Type B pancreatic cell (in vitro differentiated cells): Measurements from ENCODE around the gene PROSER2. TPM values are rescaled to one million over a fixed set of nuclear protein-coding genes. Genes with fewer than 3 reads are reported as not detected.

Experiments used
- DNase-seq: peaks from one replicate; pipeline ENCODE4 v3.0.0; 2021; ENCODE audit warnings: mixed read lengths; ENCODE audit not compliant: unreplicated experiment; ENCODE audit errors: extremely low spot score
- H3K27ac Mint-ChIP-seq: 2 replicates; pipeline ENCODE4 v1.8.0; 2021; ENCODE audit warnings: mild to moderate bottlenecking, mixed read lengths
- H3K27me3 Mint-ChIP-seq: 2 replicates; pipeline ENCODE4 v1.8.0; 2021; ENCODE audit warnings: mixed read lengths
- H3K36me3 Mint-ChIP-seq: 2 replicates; pipeline ENCODE4 v1.8.0; 2021; ENCODE audit warnings: mixed read lengths
- H3K4me1 Mint-ChIP-seq: one replicate; pipeline ENCODE4 v1.8.0; 2021; ENCODE audit warnings: mixed read lengths; ENCODE audit not compliant: unreplicated experiment
- H3K4me3 Mint-ChIP-seq: 2 replicates; pipeline ENCODE4 v1.8.0; 2021; ENCODE audit warnings: mild to moderate bottlenecking, mixed read lengths
- H3K9me3 Mint-ChIP-seq: 2 replicates; pipeline ENCODE4 v1.8.0; 2021; ENCODE audit warnings: mixed read lengths
- total RNA-seq: library from RNA; stranded (reverse); gene quantifications from 2 replicates; pipeline ENCODE4 v1.2.1, GENCODE V29; 2021; ENCODE audit warnings: low replicate concordance
- TF ChIP-seq, protein P1 (sequence below): fragments of 200-600 bp; sonication (generic); conservative IDR thresholded peaks from 2 replicates; pipeline ENCODE4 v1.5.0; 2021; ENCODE audit warnings: antibody characterized with exemption, mild to moderate bottlenecking

The PROSER2 gene
- total RNA-seq, 1 donor from 2014 or later, result 6.7 TPM

DNA sequence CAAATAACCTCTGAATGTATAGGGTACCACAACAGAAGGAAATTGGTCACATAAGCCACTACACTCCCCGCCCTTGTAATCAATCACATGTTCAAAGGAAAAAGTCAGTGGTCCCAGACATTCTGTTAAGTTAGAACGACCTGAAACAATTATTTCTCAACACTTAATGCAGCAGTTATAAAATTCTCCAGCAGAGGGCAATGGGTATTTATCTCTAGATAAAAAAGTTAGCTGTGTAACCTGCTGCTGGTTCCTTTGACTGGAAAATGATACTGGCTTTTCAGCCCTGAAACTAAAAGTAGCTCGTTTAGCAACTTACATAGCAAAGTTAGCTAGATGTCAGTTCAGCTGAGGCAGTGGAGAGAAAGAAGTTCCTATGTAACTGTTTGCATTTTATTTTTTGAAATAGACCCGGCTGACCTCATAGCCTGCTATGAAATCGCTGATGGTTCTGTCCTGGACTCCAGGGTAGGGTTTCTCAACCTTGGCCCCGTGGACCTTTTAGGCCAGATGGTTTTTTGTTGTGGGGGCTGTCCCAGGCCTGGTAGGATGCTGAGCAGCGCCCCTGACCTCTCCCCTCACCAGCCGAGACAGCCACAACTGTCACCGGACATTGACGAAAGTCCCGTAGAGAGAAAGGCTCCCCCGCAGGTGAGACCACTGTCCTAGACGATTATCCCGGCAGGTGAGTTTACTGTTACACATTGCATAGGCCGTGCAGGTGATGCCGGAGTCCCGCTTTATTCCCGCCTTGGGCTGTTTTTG lies 40.2 kb upstream of the PROSER2 start:
- no peak for DNase-seq
- peak overlapping the region; percentile 86 for H3K27ac Mint-ChIP-seq
- H3K4me1 Mint-ChIP-seq, result peaks cover 6% of the 10 kb centered on the region
- H3K9me3 Mint-ChIP-seq, result peaks cover 5% of the 10 kb centered on the region
- H3K27me3 Mint-ChIP-seq, result peaks cover 6% of the 10 kb centered on the region
- no peaks in the 10 kb centered on the region for H3K36me3 Mint-ChIP-seq
- H3K4me3 Mint-ChIP-seq, result peak overlapping the region; percentile 25
- TF ChIP-seq, protein P1, sequence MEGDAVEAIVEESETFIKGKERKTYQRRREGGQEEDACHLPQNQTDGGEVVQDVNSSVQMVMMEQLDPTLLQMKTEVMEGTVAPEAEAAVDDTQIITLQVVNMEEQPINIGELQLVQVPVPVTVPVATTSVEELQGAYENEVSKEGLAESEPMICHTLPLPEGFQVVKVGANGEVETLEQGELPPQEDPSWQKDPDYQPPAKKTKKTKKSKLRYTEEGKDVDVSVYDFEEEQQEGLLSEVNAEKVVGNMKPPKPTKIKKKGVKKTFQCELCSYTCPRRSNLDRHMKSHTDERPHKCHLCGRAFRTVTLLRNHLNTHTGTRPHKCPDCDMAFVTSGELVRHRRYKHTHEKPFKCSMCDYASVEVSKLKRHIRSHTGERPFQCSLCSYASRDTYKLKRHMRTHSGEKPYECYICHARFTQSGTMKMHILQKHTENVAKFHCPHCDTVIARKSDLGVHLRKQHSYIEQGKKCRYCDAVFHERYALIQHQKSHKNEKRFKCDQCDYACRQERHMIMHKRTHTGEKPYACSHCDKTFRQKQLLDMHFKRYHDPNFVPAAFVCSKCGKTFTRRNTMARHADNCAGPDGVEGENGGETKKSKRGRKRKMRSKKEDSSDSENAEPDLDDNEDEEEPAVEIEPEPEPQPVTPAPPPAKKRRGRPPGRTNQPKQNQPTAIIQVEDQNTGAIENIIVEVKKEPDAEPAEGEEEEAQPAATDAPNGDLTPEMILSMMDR, result peak; percentile 86

DNA sequence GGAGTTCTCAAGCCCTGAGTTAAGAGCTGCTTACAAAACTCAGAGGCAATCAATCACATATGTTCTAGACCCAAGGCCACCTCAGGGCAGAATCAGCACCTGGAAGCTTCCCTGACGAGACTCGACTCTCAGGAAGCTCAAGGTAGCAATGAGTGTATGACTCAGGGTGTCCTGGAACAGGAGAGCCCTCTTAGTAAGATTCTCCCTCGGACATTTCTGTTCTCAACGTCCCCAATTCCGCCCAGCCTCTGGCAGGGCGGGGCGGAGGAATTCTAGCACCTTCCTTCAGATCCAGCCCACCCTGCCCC lies 39.6 kb upstream of the PROSER2 start:
- TF ChIP-seq, protein P1, result no peak
- DNase-seq, result no peak
- peak overlapping the region; percentile 25 for H3K4me3 Mint-ChIP-seq
- no peaks in the 10 kb centered on the region for H3K36me3 Mint-ChIP-seq
- H3K27ac Mint-ChIP-seq, result peak overlapping the region; percentile 86
- peaks cover 6% of the 10 kb centered on the region for H3K4me1 Mint-ChIP-seq
- H3K27me3 Mint-ChIP-seq, result peaks cover 6% of the 10 kb centered on the region
- peaks cover 5% of the 10 kb centered on the region for H3K9me3 Mint-ChIP-seq

DNA sequence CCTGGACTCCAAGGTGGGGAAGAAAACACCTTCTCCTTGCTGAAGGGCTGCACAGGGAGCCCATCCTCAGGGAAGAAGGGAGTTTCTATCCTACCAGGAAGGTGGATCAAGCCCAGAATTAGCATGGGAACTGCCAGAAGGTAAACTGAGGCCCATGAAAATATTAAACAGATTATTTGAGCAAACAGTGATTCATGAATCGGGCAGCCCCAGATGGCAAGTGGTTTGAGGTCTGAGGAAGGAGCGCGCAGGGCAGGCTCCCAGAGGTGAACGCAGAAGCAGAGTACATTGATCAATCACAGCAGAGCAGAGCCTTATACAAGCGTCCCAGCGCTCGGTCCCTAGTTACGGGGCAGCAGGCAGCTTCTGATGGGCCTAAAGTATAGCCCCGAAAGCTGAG lies 35.8 kb upstream of the PROSER2 start:
- Mint-ChIP-seq H3K27ac (no peak overlapping the region), H3K4me1 (peaks cover 6% of the 10 kb centered on the region), H3K4me3 (no peak overlapping the region), H3K27me3 (peaks cover 3% of the 10 kb centered on the region), H3K36me3 (no peaks in the 10 kb centered on the region), H3K9me3 (no peaks in the 10 kb centered on the region)
- no peak for DNase-seq
- TF ChIP-seq, protein P1, result no peak

DNA sequence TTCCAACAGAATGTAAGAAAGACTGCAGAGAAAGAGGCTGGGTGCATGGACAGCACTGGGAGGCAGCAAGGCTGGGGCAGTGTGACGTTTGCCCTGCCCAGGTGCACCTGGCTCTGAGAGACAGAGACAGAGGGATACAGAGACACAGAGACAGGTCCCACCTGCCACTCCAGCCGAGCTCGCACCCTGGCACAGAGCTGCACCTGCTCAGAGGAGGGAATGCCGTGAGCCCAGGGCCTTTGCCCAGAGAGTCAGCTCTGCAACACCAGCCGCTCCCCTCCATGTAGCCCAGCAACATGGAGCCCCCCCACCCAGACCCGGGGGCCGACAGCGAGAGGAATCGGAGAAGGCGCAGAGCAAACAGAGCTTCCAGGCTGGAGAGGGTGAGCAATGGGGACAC lies 35.3 kb upstream of the PROSER2 start:
- no peaks in the 10 kb centered on the region for H3K36me3 Mint-ChIP-seq
- H3K9me3 Mint-ChIP-seq, result no peaks in the 10 kb centered on the region
- TF ChIP-seq, protein P1, result no peak
- no peak overlapping the region for H3K4me3 Mint-ChIP-seq
- peaks cover 3% of the 10 kb centered on the region for H3K27me3 Mint-ChIP-seq
- DNase-seq, result no peak
- H3K27ac Mint-ChIP-seq, result no peak overlapping the region
- peaks cover 2% of the 10 kb centered on the region for H3K4me1 Mint-ChIP-seq

DNA sequence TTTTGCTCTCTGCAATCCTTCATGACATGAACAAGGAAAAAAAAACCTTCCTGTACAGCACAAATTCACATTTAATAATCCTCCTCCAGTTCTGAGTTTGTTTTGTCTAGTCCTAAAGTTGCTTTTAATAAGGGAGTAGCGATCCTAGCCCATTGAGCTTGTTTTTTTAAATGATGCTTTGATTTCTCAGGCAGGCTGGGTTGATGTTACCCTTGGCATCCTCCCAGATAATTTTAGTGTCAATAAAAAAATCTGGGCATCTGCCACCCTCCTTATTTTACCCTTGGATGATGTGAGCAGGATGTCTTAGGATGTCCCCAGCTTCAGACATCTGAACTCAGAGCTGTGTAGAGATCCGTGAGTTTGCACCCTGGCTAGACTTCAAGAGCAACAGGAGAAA lies 33.9 kb upstream of the PROSER2 start:
- Mint-ChIP-seq H3K9me3 (no peaks in the 10 kb centered on the region), H3K27me3 (peaks cover 3% of the 10 kb centered on the region), H3K4me1 (no peaks in the 10 kb centered on the region), H3K36me3 (no peaks in the 10 kb centered on the region), H3K27ac (no peak overlapping the region), H3K4me3 (no peak overlapping the region)
- TF ChIP-seq, protein P1, result no peak
- DNase-seq, result no peak

DNA sequence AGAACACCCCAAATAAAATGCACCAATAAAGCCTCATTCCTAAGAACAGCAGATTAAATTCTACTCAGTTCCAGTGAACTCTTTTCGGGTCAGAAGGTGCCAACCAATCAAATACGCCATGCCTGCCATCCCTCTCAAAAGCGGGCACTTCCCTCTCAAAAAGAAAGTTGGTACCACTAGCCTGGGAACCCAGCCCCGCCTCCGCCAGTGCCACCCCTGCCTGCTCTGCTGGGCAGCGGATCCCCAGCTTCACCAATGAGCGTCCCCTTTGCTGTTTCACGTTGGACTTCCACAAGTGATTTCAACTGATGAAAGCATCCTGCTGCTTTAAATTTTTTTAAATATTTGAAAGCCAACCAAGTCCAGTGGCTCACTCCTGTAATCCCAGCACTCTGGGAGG lies 33.2 kb upstream of the PROSER2 start:
- no peak overlapping the region for H3K4me3 Mint-ChIP-seq
- H3K4me1 Mint-ChIP-seq, result no peaks in the 10 kb centered on the region
- no peak for DNase-seq
- no peaks in the 10 kb centered on the region for H3K36me3 Mint-ChIP-seq
- no peaks in the 10 kb centered on the region for H3K9me3 Mint-ChIP-seq
- TF ChIP-seq, protein P1, result no peak
- H3K27ac Mint-ChIP-seq, result no peak overlapping the region
- H3K27me3 Mint-ChIP-seq, result peaks cover 3% of the 10 kb centered on the region
